ENCODE results near the gene RBM38.

Gene RBM38

GRCh38 chr20:57381596-57382503 is 9.3 kb upstream of the RBM38 start:
- no peak overlapping the region for H3K4me3 ChIP-seq (ENCODE audit: low read length)
- no peaks in the 10 kb centered on the region for H3K79me2 ChIP-seq (ENCODE audit: low read length)
- no peaks in the 10 kb centered on the region for H3K9me3 ChIP-seq (ENCODE audit: insufficient read depth, low read length)
- 0 out of 2 replicates have a peak, but pooled peaks cover 5% of the 10 kb centered on the region for H4K20me1 ChIP-seq (ENCODE audit: insufficient read depth, low read length)
- H3K27me3 ChIP-seq (ENCODE audit: low read depth, low read length) = no peaks in the 10 kb centered on the region
- no peak overlapping the region for H3K27ac ChIP-seq (ENCODE audit: low read length)
- peaks cover 52% of the 10 kb centered on the region for H3K36me3 ChIP-seq (replicated peaks; ENCODE audit: low read depth, low read length)
- TF ChIP-seq EZH2phosphoT487 (IDR thresholded peaks at IDR 0.05; ENCODE audit: low read depth) = no peak
- TF ChIP-seq CTCF (IDR thresholded peaks at IDR 0.05; ENCODE audit: low read depth, low read length) = peak; percentile 99
- no peak overlapping the region for H3K9ac ChIP-seq (ENCODE audit: low read length)
- no peak overlapping the region for H3K4me2 ChIP-seq (ENCODE audit: low read length)
- peaks cover 4% of the 10 kb centered on the region for H3K4me1 ChIP-seq (ENCODE audit: low read length)
- no peak overlapping the region for H2AFZ ChIP-seq (ENCODE audit: low read depth, low read length)

- peaks cover 45% of the 10 kb centered on the region for H3K36me3 ChIP-seq (replicated peaks; ENCODE audit: low read depth, low read length)
- TF ChIP-seq EZH2phosphoT487 (IDR thresholded peaks at IDR 0.05; ENCODE audit: low read depth) (no peak), CTCF (IDR thresholded peaks at IDR 0.05; ENCODE audit: low read depth, low read length) (no peak)
- peaks cover 4% of the 10 kb centered on the region for H3K4me1 ChIP-seq (ENCODE audit: low read length)
- H3K4me3 ChIP-seq (ENCODE audit: low read length) = no peak overlapping the region
- no peaks in the 10 kb centered on the region for H3K27me3 ChIP-seq (ENCODE audit: low read depth, low read length)
- no peak overlapping the region for H3K27ac ChIP-seq (ENCODE audit: low read length)
- H3K79me2 ChIP-seq (ENCODE audit: low read length) = no peaks in the 10 kb centered on the region
- H2AFZ ChIP-seq (ENCODE audit: low read depth, low read length) = no peak overlapping the region
- H3K9me3 ChIP-seq (ENCODE audit: insufficient read depth, low read length) = no peaks in the 10 kb centered on the region
- no peak overlapping the region for H3K9ac ChIP-seq (ENCODE audit: low read length)
- no peak overlapping the region for H3K4me2 ChIP-seq (ENCODE audit: low read length)
- 0 out of 2 replicates have a peak, but pooled peaks cover 2% of the 10 kb centered on the region for H4K20me1 ChIP-seq (ENCODE audit: insufficient read depth, low read length)
Observed at GRCh38 chr20:57382516-57382915, 8.7 kb upstream of the RBM38 start.

GRCh38 chr20:57383447-57384347 is 7.5 kb upstream of the RBM38 start:
- Histone ChIP-seq H4K20me1 (ENCODE audit: insufficient read depth, low read length) (no peaks in the 10 kb centered on the region), H3K79me2 (ENCODE audit: low read length) (no peaks in the 10 kb centered on the region), H3K27ac (ENCODE audit: low read length) (no peak overlapping the region), H3K4me3 (ENCODE audit: low read length) (no peak overlapping the region), H3K27me3 (ENCODE audit: low read depth, low read length) (no peaks in the 10 kb centered on the region), H2AFZ (ENCODE audit: low read depth, low read length) (no peak overlapping the region), H3K9me3 (ENCODE audit: insufficient read depth, low read length) (no peaks in the 10 kb centered on the region), H3K4me1 (ENCODE audit: low read length) (peaks cover 5% of the 10 kb centered on the region), H3K9ac (ENCODE audit: low read length) (no peak overlapping the region), H3K4me2 (ENCODE audit: low read length) (no peak overlapping the region), H3K36me3 (replicated peaks; ENCODE audit: low read depth, low read length) (peaks cover 34% of the 10 kb centered on the region)
- TF ChIP-seq EZH2phosphoT487 (IDR thresholded peaks at IDR 0.05; ENCODE audit: low read depth) (no peak), CTCF (IDR thresholded peaks at IDR 0.05; ENCODE audit: low read depth, low read length) (no peak)

- H3K79me2 ChIP-seq (ENCODE audit: low read length) = no peaks in the 10 kb centered on the region
- H3K27ac ChIP-seq (ENCODE audit: low read length) = no peak overlapping the region
- H4K20me1 ChIP-seq (ENCODE audit: insufficient read depth, low read length) = no peaks in the 10 kb centered on the region
- peaks cover 11% of the 10 kb centered on the region for H3K4me1 ChIP-seq (ENCODE audit: low read length)
- H2AFZ ChIP-seq (ENCODE audit: low read depth, low read length) = no peak overlapping the region
- TF ChIP-seq EZH2phosphoT487 (IDR thresholded peaks at IDR 0.05; ENCODE audit: low read depth) (no peak), CTCF (IDR thresholded peaks at IDR 0.05; ENCODE audit: low read depth, low read length) (no peak)
- no peak overlapping the region for H3K4me2 ChIP-seq (ENCODE audit: low read length)
- H3K4me3 ChIP-seq (ENCODE audit: low read length) = no peak overlapping the region
- H3K9ac ChIP-seq (ENCODE audit: low read length) = no peak overlapping the region
- peaks cover 27% of the 10 kb centered on the region for H3K36me3 ChIP-seq (replicated peaks; ENCODE audit: low read depth, low read length)
- H3K27me3 ChIP-seq (ENCODE audit: low read depth, low read length) = no peaks in the 10 kb centered on the region
- no peaks in the 10 kb centered on the region for H3K9me3 ChIP-seq (ENCODE audit: insufficient read depth, low read length)
Observed at GRCh38 chr20:57384486-57384885, 6.7 kb upstream of the RBM38 start.
